ENCODE results near the gene FAM13B.

- no peak for TF ChIP-seq CTCF (IDR thresholded peaks at IDR 0.05)
- TF ChIP-seq POLR2AphosphoS5 (IDR thresholded peaks at IDR 0.05), result no peak
- no peak for TF ChIP-seq EP300 (IDR thresholded peaks at IDR 0.05; ENCODE audit: low read depth)
- no peak for TF ChIP-seq POLR2A (IDR thresholded peaks at IDR 0.05)
Measured at GRCh38 chr5:137989419-137989818, 43.5 kb downstream of the FAM13B start.

Measured in transverse colon (tissue), 4 donors.